Right cardiac atrium (tissue), 5 donors: ENCODE data around the gene MYL6B. TPM values are rescaled to one million over a fixed set of nuclear protein-coding genes. Genes with fewer than 3 reads are reported as not detected.
A peak's percentile ranks its signal among the peaks of the same experiment; 100 is the strongest.

ENCODE experiments used
- ATAC-seq, 2 donors: fragments of 200-7000 bp; cut with Tn5 transposase; one replicate each; pipeline versions ENCODE4 v1.8.0 to v1.9.1; 2020; ENCODE audit warnings: moderate library complexity in 2 of 2, mild to moderate bottlenecking in 1 of 2
- DNase-seq, 3 donors: peaks; one replicate each; pipeline ENCODE4 v3.0.0-alpha.2; 2020
- H3K27ac ChIP-seq: one replicate; pipeline ENCODE4 v1.5.1; 2013; ENCODE audit warnings: mild to moderate bottlenecking, low read length, control low read depth, moderate library complexity
- H3K27me3 ChIP-seq: one replicate; pipeline ENCODE4 v1.6.1; 2013; ENCODE audit not compliant: control insufficient read depth, insufficient read depth
- H3K4me1 ChIP-seq: one replicate; pipeline ENCODE4 v1.6.1; 2013; ENCODE audit warnings: low read length; ENCODE audit not compliant: control insufficient read depth, insufficient read depth
- H3K4me3 ChIP-seq: one replicate; pipeline ENCODE4 v1.5.1; 2013; ENCODE audit warnings: low read length, control low read depth
- H3K9me3 ChIP-seq: one replicate; pipeline ENCODE4 v1.6.1; 2013; ENCODE audit warnings: low read length; ENCODE audit not compliant: control insufficient read depth
- WGBS: extraction: QIAGEN DNeasy Blood & Tissue Kit; methylation state at CpG from one replicate; pipeline ENCODE4 v1.1.7; 2013; 5-methylcytosine and 5-hydroxymethylcytosine counted together
- intact Hi-C, 4 donors: fragments of 100-400 bp; cut with DNase I; formaldehyde crosslinking; loops; one replicate each; pipeline versions ENCODE4 v1.11.0 to v1.14.0; 2022 to 2023
- polyA plus RNA-seq: library from polyadenylated mRNA; stranded (reverse); fragments of 200-250 nt; gene quantifications from one replicate; pipeline ENCODE4 v1.2.3, GENCODE V29; 2013
- total RNA-seq, 4 donors: library from RNA; stranded (reverse); fragmentation: NEBNext Ultra II Directional; extraction: Animal tissue kit (Norgen Biotek cat#: 25700); gene quantifications; one replicate each; pipeline ENCODE4 v1.2.1, GENCODE V29; 2021
- donor health status: healthy with polysubstance abuse.
- donor health status: DM: no; HTN: yes; CAD: no.
- donor health status: DM: no; HTN: no; CAD: no.
- donor health status: DM: no; HTN: yes; CAD: no; lungs with severe emphysema.
- donor health status: DM: yes; HTN: yes; CAD: no.

The MYL6B gene
- total and polyA plus RNA-seq, 5 donors, result 48.4 to 74.6 (median 61.8) TPM

DNA sequence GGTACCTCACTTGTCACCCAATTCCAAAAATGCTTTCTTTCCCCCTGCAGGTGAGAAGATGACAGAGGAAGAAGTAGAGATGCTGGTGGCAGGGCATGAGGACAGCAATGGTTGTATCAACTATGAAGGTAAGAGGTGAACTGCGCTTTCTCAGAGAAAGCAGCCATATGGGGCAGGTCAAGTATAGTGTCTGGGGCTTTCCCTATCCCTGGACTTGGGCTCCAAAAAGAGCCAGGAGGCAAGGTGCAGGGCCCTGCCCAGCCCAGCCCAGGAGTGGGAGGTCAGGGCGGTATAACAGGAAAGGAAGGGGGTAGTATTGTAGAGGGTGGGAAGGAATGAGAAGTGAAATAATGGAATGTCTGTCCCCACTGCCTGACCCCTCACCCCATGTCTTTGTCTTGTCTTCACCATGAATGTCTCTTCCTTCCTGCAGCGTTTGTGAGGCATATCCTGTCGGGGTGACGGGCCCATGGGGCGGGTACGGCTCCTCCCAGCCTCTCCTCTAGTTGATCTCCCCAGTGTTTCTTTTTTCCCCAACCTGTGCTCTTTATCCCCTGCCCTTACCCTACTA lies 7.9 kb downstream of the MYL6B start:
- Histone ChIP-seq H3K9me3 (no peaks in the 10 kb centered on the region), H3K4me1 (peaks cover 4% of the 10 kb centered on the region), H3K4me3 (peak overlapping the region; percentile 95), H3K27me3 (no peaks in the 10 kb centered on the region), H3K27ac (peak overlapping the region; percentile 87)
- DNase-seq (no peak), ATAC-seq (peak in 1 of 2 donors; percentile 2)
- WGBS, result 11% methylated on average over 7 of the region's 7 CpGs
- intact Hi-C loops, result loop anchor here in 1 of 4 donors (5.0 kb wide), 1 partner anchor 38 kb away; no protein-coding TSS in a partner anchor

DNA sequence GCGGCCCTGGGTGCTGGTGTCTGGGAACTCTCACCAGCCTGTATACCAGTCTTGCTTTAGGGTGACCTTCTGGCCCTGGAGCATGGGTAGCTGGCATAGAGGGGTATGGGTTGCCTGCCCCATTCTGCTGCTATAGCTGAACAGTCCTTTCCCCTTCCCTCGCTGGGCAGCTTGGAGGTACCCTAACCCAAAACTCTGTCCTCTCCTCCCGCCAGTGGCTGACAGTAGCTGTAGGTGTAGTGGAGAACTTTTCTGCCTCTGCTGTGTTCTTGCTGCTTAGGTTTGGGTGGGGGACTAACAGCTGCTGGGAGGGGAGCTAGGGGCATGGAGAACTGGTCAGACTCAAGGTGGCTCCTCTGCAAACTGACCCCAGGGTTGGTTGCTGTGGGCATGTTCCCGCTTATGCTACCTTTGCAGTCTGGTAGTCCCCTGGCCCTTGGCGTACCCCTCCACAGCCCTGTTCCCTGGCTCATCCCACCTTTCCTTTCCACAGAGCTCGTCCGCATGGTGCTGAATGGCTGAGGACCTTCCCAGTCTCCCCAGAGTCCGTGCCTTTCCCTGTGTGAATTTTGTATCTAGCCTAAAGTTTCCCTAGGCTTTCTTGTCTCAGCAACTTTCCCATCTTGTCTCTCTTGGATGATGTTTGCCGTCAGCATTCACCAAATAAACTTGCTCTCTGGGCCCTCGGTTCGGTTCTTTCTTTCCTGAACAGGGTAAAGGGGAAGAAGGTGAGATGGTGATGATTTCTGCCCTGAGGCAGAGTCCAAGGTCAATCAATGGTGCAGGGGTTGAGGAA lies 8.7 kb downstream of the MYL6B start:
- DNase-seq, result no peak
- Histone ChIP-seq H3K4me3 (peak overlapping the region; percentile 95), H3K4me1 (peaks cover 4% of the 10 kb centered on the region), H3K9me3 (no peaks in the 10 kb centered on the region), H3K27me3 (no peaks in the 10 kb centered on the region), H3K27ac (peak overlapping the region; percentile 87)
- WGBS, result 47% methylated on average over 11 of the region's 11 CpGs
- ATAC-seq, result no peak
- intact Hi-C loops, result loop anchor here in 1 of 4 donors (5.0 kb wide), 1 partner anchor 39 kb away; no protein-coding TSS in a partner anchor

DNA sequence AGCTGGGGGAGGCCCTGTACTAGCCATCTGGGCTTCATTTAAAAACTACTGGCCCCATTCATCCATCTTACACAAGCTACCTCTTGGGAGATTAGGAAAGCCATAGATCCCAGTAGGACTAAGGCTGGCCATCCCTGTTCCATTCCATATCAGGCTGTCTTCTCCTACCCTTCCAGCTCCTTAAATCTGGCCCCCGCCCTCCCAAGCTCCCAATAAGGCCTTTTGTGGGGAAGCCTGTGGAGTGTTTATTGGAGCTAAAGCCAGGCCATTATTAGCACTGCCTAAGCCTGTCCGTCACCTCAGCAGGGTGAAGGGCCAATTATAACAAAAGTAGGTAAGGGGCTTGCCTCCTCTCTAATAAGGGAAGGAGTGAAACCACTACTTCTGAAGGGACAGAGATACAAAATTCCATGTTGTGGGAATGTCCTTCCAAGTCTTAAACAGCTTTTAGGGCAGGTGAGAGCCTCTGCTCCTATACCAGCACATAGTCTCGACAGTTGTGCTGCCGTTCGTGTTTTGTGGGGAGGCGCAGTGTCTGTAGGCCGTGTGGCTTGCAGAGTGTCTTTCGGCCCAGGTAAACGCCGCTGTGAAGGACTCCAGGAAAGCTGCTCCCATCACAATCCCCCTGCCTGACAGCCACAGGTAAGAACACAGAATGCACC lies 9.4 kb downstream of the MYL6B start:
- ATAC-seq (no peak), DNase-seq (no peak)
- intact Hi-C loops, result loop anchor here in 1 of 4 donors (5.0 kb wide), 1 partner anchor 40 kb away; no protein-coding TSS in a partner anchor
- WGBS, result 66% methylated on average over 10 of the region's 10 CpGs
- no peak overlapping the region for H3K4me3 ChIP-seq
- no peaks in the 10 kb centered on the region for H3K27me3 ChIP-seq
- H3K27ac ChIP-seq, result peak overlapping the region; percentile 15
- H3K9me3 ChIP-seq, result no peaks in the 10 kb centered on the region
- H3K4me1 ChIP-seq, result peaks cover 4% of the 10 kb centered on the region

DNA sequence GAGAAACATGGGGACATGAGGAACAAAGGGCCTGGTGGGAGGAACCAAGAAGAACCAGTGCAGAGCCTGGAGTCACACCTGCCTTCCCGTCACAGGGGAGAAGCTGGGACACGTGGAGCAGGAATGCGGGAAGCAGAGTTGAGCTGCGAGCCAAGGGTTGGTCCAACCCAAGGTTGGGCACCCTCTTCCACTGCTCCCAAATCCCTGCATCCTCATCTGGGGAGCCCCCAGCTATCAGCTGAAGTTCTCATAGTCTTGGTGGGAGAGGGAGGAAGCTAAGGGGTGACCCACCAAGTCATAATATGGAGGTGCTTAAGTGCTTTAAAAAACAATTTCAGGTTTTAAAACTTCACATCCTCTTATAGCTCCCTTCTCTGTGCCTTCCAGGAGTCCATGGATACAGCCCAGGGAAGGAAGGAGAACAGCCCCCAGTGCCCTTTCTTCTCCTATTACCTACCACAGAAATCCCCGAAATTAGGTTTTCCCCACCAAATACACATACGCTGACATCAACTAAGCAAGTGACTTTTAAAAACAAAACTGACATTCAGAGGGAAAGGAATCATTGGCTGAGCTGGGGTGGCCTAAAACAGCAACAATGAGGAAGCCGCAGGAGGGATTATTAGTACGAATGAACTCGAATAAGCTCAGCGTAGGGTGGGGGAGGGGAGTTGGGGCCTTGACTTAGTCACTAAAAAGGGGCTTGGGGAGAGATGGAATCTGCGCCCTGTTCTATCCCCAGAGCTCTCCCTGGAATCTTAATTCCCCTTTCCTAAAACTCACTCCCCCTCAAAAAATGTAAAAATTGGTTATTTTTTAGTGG lies 10.3 kb downstream of the MYL6B start:
- no peaks in the 10 kb centered on the region for H3K9me3 ChIP-seq
- H3K27ac ChIP-seq, result no peak overlapping the region
- peaks cover 4% of the 10 kb centered on the region for H3K4me1 ChIP-seq
- no peak for DNase-seq
- no peak overlapping the region for H3K4me3 ChIP-seq
- ATAC-seq, result no peak
- 49% methylated on average over 11 of the region's 11 CpGs for WGBS
- intact Hi-C loops, result loop anchor here in 1 of 4 donors (5.0 kb wide), 1 partner anchor 40 kb away; no protein-coding TSS in a partner anchor
- no peaks in the 10 kb centered on the region for H3K27me3 ChIP-seq

DNA sequence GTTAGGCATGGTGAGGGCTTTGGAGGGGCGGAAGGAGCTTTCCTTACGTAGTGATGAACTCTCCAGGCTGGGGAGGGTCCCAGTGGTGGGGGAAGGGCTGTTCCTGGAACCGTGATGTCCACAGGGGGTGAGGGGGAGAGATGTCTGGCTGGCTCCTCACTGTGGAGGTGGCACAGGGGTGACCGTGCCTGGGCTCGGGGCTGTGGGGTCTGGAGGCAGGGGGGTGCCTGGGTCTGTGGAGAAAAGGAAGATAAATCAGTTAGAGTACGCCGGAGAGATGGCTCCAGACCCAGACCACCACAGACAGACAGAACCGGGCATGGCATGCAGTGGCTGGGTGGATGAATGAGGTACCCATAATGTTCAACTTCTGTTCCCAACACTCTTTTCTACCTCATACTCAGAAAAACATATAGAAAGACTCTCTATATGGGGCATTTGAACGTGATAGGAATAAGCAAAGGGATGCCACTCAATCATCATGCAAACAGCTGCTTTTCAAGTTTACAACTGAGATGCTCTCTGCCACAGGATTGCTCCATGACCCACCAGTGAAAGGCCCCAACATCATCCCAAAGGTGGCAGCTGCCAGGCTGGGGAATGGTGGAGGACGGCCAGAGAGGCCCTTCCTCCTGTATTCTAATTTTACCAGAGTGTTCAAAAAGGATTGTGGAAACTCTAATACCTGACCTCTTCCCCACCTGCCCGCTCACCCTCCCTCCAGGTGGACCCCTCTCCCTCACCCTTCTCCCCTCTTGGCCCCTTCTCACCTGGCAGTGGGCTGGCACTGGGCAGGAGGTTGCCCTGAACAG lies 11.4 kb downstream of the MYL6B start:
- peaks cover 4% of the 10 kb centered on the region for H3K4me1 ChIP-seq
- H3K27ac ChIP-seq, result no peak overlapping the region
- H3K9me3 ChIP-seq, result no peaks in the 10 kb centered on the region
- intact Hi-C loops, result loop anchor here in 1 of 4 donors (5.0 kb wide), 1 partner anchor 41 kb away; no protein-coding TSS in a partner anchor
- H3K4me3 ChIP-seq, result no peak overlapping the region
- H3K27me3 ChIP-seq, result no peaks in the 10 kb centered on the region
- WGBS, result 59% methylated on average over 11 of the region's 11 CpGs
- ATAC-seq (no peak), DNase-seq (peak in 1 of 3 donors; percentile 65)

DNA sequence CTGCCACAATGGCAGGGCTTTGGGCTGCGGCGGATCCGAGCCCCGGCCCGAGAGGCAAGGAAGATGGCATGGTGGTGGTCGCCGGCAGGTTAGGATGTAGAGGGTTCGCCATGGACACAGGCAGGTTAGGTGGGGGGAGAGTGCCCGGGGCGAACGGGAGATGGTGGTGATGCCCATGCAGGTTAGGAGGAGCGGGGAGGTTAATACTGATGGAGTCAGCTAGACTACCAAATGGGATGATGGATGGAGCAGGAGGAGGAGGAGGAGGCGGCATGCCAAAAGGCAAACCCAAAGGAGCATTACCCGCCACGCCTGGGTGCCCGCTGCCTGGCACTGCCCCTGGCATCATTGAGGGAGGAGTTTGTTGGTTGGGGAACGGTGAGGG lies 11.9 kb downstream of the MYL6B start:
- H3K27ac ChIP-seq, result no peak overlapping the region
- ATAC-seq (peak; percentile 1 to 7), DNase-seq (no peak)
- WGBS, result 90% methylated on average over 17 of the region's 17 CpGs
- H3K27me3 ChIP-seq, result no peaks in the 10 kb centered on the region
- no peaks in the 10 kb centered on the region for H3K9me3 ChIP-seq
- no peak overlapping the region for H3K4me3 ChIP-seq
- H3K4me1 ChIP-seq, result peaks cover 4% of the 10 kb centered on the region
- intact Hi-C loops, result loop anchor here in 1 of 4 donors (5.0 kb wide), 1 partner anchor 42 kb away; no protein-coding TSS in a partner anchor

DNA sequence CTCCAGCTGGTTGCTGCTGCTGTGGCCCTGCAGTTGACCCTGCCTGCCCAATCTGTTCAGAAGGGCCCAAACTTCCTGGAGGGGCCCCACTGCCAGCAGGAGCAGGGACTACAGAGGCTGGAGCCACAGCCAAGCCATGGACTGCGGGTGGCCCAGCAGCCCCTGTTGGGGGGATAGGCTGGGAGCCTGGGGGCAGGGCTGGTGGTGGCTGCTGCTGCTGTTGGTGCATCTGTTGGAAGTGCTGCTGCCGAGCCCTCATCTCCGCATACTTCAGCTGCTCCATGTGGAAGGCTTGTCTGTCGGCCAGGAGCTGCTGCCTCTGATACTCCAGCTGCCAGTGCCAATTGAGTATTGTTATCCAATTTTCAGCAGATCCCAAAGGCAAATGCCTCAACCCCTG lies 13.0 kb downstream of the MYL6B start:
- 38% methylated on average over 4 of the region's 4 CpGs for WGBS
- Histone ChIP-seq H3K4me1 (peaks cover 4% of the 10 kb centered on the region), H3K27ac (no peak overlapping the region), H3K27me3 (no peaks in the 10 kb centered on the region), H3K4me3 (no peak overlapping the region), H3K9me3 (no peaks in the 10 kb centered on the region)
- ATAC-seq (peak; percentile 1 to 2), DNase-seq (peak in 1 of 3 donors; percentile 61)
- intact Hi-C loops, result no loop called here

DNA sequence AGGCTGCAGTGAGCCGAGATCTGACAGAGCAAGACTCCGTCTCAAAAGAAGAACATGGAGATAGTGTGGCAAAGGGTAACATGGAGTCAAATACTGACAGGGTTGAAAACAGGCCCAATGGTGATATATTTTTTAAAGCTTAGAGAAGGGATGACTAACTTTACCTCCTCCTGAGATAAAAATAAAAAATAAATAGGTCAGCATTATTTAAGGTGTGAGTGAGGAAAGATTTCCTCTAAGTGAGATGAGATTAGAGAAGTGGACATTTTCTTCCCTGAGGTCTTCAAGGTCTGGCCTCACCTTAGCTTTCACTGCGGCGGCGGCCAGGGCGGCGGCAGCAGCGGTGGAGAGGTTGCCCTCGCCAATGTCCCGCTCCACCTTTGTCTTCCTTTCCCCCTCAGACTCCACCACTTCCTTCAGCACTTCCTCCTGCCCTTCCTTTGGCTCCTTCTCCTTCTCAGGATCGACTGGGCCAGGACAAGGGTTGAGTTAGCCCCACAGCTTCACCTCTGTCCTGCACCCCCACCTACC lies 16.9 kb downstream of the MYL6B start:
- H3K27ac ChIP-seq, result no peak overlapping the region
- no peaks in the 10 kb centered on the region for H3K9me3 ChIP-seq
- H3K4me1 ChIP-seq, result no peaks in the 10 kb centered on the region
- whole genome bisulfite sequencing, result 88% methylated on average over 11 of the region's 11 CpGs
- intact Hi-C loops, result no loop called here
- DNase-seq (no peak), ATAC-seq (no peak)
- no peak overlapping the region for H3K4me3 ChIP-seq
- no peaks in the 10 kb centered on the region for H3K27me3 ChIP-seq

DNA sequence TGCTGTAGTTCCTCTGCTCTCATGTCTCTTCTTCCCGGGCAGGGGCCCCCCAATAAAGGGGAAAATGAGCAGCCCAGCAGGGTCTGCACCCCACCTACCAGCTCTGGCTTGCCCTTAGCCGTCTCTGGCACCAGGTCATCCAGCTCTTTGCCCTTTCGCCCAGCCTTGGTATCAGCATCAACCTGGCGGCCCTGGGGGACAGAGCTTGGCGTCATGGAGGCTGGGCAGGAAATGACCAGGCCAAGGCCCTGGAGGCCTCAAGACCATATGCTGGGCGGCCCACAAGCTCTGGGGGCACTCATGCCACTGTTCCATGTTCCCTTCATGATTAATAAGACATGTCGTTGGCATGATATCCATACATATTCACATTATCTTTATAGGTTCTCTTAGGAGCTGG lies 20.5 kb downstream of the MYL6B start:
- ATAC-seq, result peak in 1 of 2 donors; percentile 19

DNA sequence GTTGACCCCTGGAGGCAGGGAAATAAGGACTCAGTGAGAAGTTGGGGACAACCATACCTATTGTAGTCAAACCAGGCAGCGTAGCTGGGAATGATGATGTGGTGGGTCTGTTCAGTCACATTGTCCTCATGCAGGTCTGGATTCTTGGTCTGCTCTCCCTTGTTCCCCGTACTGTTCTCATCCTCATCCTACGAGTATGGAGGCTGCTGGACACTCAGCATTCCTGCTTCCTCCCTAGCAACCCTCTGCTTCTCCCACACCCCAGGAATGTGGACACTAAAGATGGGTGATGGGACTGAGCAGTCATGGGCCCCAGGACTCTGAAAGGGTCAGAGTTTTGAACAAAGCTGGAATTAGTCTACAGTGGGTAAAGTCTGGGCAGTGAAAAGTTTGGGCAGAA lies 26.0 kb downstream of the MYL6B start:
- ATAC-seq, result no peak
- 87% methylated on average over 3 of the region's 3 CpGs for WGBS
- DNase-seq, result no peak

More for the DNA sequence above, 20.5 kb downstream of the MYL6B start:
- Histone ChIP-seq H3K27me3 (no peaks in the 10 kb centered on the region), H3K4me1 (no peaks in the 10 kb centered on the region), H3K4me3 (no peak overlapping the region), H3K9me3 (no peaks in the 10 kb centered on the region), H3K27ac (no peak overlapping the region)
- DNase-seq, result no peak
- intact Hi-C loops, result no loop called here
- WGBS, result 81% methylated on average over 7 of the region's 7 CpGs

More for the DNA sequence above, 26.0 kb downstream of the MYL6B start:
- Histone ChIP-seq H3K4me3 (no peak overlapping the region), H3K9me3 (no peaks in the 10 kb centered on the region), H3K27ac (no peak overlapping the region), H3K4me1 (no peaks in the 10 kb centered on the region), H3K27me3 (no peaks in the 10 kb centered on the region)
- intact Hi-C loops, result no loop called here
